CD4-positive, CD25-positive, alpha-beta regulatory T cell (primary cell): ENCODE measurements around the gene IL17RA. TPM values are rescaled to one million over a fixed set of nuclear protein-coding genes. Genes with fewer than 3 reads are reported as not detected.

Experiments used
- ATAC-seq, 2 donors: fragments of 150-1000 bp; cut with Tn5 transposase; one replicate each; pipeline ENCODE4 v1.10.0; 2021; ENCODE audit warnings: low read depth in 2 of 2, moderate number of reproducible peaks in 2 of 2, moderate library complexity in 1 of 2
- DNase-seq, 3 donors: peaks; one replicate each; pipeline versions ENCODE4 v3.0.0 to v3.0.0-alpha.2; 2012 to 2022; ENCODE audit warnings: mixed read lengths in 1 of 3
- H3K27ac ChIP-seq: one replicate; pipeline ENCODE4 v1.7.0; 2013; ENCODE audit warnings: mild to moderate bottlenecking, low read length; ENCODE audit not compliant: insufficient read depth, poor library complexity, severe bottlenecking
- H3K27me3 ChIP-seq: one replicate; pipeline ENCODE4 v1.7.0; 2013; ENCODE audit warnings: low read length; ENCODE audit not compliant: control insufficient read depth, insufficient read depth
- H3K36me3 ChIP-seq: one replicate; pipeline ENCODE4 v1.7.0; 2013; ENCODE audit warnings: mild to moderate bottlenecking, low read length, moderate library complexity; ENCODE audit not compliant: control insufficient read depth, insufficient read depth
- H3K4me1 ChIP-seq: 2 replicates; pipeline ENCODE4 v1.7.0; 2013; ENCODE audit warnings: mild to moderate bottlenecking, low read length; ENCODE audit not compliant: insufficient read depth, control insufficient read depth, poor library complexity, severe bottlenecking
- H3K4me3 ChIP-seq: one replicate; pipeline ENCODE4 v1.7.0; 2013; ENCODE audit warnings: low read depth, mild to moderate bottlenecking, low read length, moderate library complexity
- H3K9me3 ChIP-seq, 2 experiments: 1 replicate in 1 of 2; 2 replicates in 1 of 2; pipeline ENCODE4 v1.7.0; 2013; ENCODE audit warnings: low read length in 2 of 2, mild to moderate bottlenecking in 1 of 2, moderate library complexity in 1 of 2; ENCODE audit not compliant: control insufficient read depth in 2 of 2
- H3K27ac Mint-ChIP-seq, 3 donors: one replicate each; pipeline ENCODE4 v1.8.0; 2020 to 2022; ENCODE audit warnings: mild to moderate bottlenecking in 3 of 3, mixed read lengths in 3 of 3, moderate library complexity in 2 of 3
- H3K27me3 Mint-ChIP-seq: one replicate; pipeline ENCODE4 v1.8.0; 2022; ENCODE audit warnings: mild to moderate bottlenecking, mixed read lengths
- H3K36me3 Mint-ChIP-seq: one replicate; pipeline ENCODE4 v1.8.0; 2020; ENCODE audit warnings: mixed read lengths
- H3K4me1 Mint-ChIP-seq, 4 donors: one replicate each; pipeline ENCODE4 v1.8.0; 2020 to 2022; ENCODE audit warnings: mixed read lengths in 4 of 4, mild to moderate bottlenecking in 1 of 4
- H3K4me3 Mint-ChIP-seq, 4 donors: one replicate each; pipeline ENCODE4 v1.8.0; 2020 to 2022; ENCODE audit warnings: mild to moderate bottlenecking in 4 of 4, mixed read lengths in 4 of 4, moderate library complexity in 3 of 4
- H3K9me3 Mint-ChIP-seq, 7 donors: one replicate each; pipeline ENCODE4 v1.8.0; 2020 to 2022; ENCODE audit warnings: mixed read lengths in 7 of 7, mild to moderate bottlenecking in 3 of 7, moderate library complexity in 2 of 7
- polyA plus RNA-seq, 4 donors: library from polyadenylated mRNA; unstranded; fragments of 300-500 nt; fragmentation: Illumina TruSeq; gene quantifications; one replicate each; pipeline ENCODE4 v1.2.3, GENCODE V29; 2021
- total RNA-seq: library from RNA; stranded (reverse); gene quantifications from one replicate; pipeline ENCODE4 v1.2.3, GENCODE V29; 2022

The IL17RA gene
- total and polyA plus RNA-seq, 5 donors from 2014 or later, result 21.7 to 48.2 (median 27.5) TPM

- no peak overlapping the region for H3K27ac Mint-ChIP-seq
- H3K4me1 Mint-ChIP-seq, result peaks cover 5 to 38% (median 14%) of the 10 kb centered on the region in 4 donors
- DNase-seq, result no peak
Measured at GRCh38 chr22:17103351-17103750, 18.6 kb downstream of the IL17RA start.

GRCh38 chr22:17104336-17104935 lies 19.6 kb downstream of the IL17RA start:
- DNase-seq (no peak), ATAC-seq (no peak)
- Mint-ChIP-seq H3K4me1 (peaks cover 0 to 27% (median 7%) of the 10 kb centered on the region in 4 donors), H3K27me3 (no peaks in the 10 kb centered on the region), H3K27ac (peak overlapping the region in 1 of 3 donors; percentile 66), H3K4me3 (no peak overlapping the region), H3K9me3 (no peaks in the 10 kb centered on the region), H3K36me3 (peaks cover 34% of the 10 kb centered on the region)
- H3K9me3 ChIP-seq, result no peaks in the 10 kb centered on the region
- no peak overlapping the region for H3K4me3 ChIP-seq
- H3K4me1 ChIP-seq, result peaks cover 5% of the 10 kb centered on the region
- peaks cover 91% of the 10 kb centered on the region for H3K36me3 ChIP-seq
- H3K27me3 ChIP-seq, result no peaks in the 10 kb centered on the region
- H3K27ac ChIP-seq, result no peak overlapping the region

More at GRCh38 chr22:17103351-17103750, 18.6 kb downstream of the IL17RA start:
- Histone ChIP-seq H3K27me3 (no peaks in the 10 kb centered on the region), H3K4me1 (peaks cover 16% of the 10 kb centered on the region), H3K36me3 (peaks cover 91% of the 10 kb centered on the region), H3K4me3 (no peak overlapping the region), H3K27ac (no peak overlapping the region), H3K9me3 (no peaks in the 10 kb centered on the region)
- ATAC-seq, result no peak
- no peaks in the 10 kb centered on the region for H3K27me3 Mint-ChIP-seq
- peaks cover 45% of the 10 kb centered on the region for H3K36me3 Mint-ChIP-seq
- no peak overlapping the region for H3K4me3 Mint-ChIP-seq
- no peaks in the 10 kb centered on the region for H3K9me3 Mint-ChIP-seq

GRCh38 chr22:17105143-17106129 lies 20.6 kb downstream of the IL17RA start:
- Histone ChIP-seq H3K4me3 (no peak overlapping the region), H3K9me3 (no peaks in the 10 kb centered on the region), H3K27me3 (no peaks in the 10 kb centered on the region), H3K36me3 (peaks cover 87% of the 10 kb centered on the region), H3K4me1 (no peaks in the 10 kb centered on the region), H3K27ac (no peak overlapping the region)
- H3K4me1 Mint-ChIP-seq, result peaks cover 0 to 20% (median 6%) of the 10 kb centered on the region in 4 donors
- no peak for DNase-seq
- peaks cover 28% of the 10 kb centered on the region for H3K36me3 Mint-ChIP-seq
- H3K4me3 Mint-ChIP-seq, result no peak overlapping the region
- ATAC-seq, result no peak
- peak overlapping the region in 1 of 3 donors; percentile 66 for H3K27ac Mint-ChIP-seq
- H3K27me3 Mint-ChIP-seq, result no peaks in the 10 kb centered on the region
- H3K9me3 Mint-ChIP-seq, result no peaks in the 10 kb centered on the region

GRCh38 chr22:17106161-17106784 lies 21.5 kb downstream of the IL17RA start:
- Mint-ChIP-seq H3K4me3 (no peak overlapping the region), H3K36me3 (peaks cover 21% of the 10 kb centered on the region), H3K27ac (peak overlapping the region in 1 of 3 donors; percentile 76), H3K9me3 (no peaks in the 10 kb centered on the region), H3K4me1 (peaks cover 0 to 18% (median 5%) of the 10 kb centered on the region in 4 donors), H3K27me3 (no peaks in the 10 kb centered on the region)
- ATAC-seq, result no peak
- DNase-seq, result no peak
- no peak overlapping the region for H3K4me3 ChIP-seq
- H3K36me3 ChIP-seq, result peaks cover 79% of the 10 kb centered on the region
- H3K9me3 ChIP-seq, result no peaks in the 10 kb centered on the region
- H3K27ac ChIP-seq, result no peak overlapping the region
- H3K27me3 ChIP-seq, result no peaks in the 10 kb centered on the region
- H3K4me1 ChIP-seq, result no peaks in the 10 kb centered on the region

- Mint-ChIP-seq H3K4me1 (peaks cover 0 to 19% (median 7%) of the 10 kb centered on the region in 4 donors), H3K27ac (peak overlapping the region in 2 of 3 donors; percentile 68 to 76), H3K4me3 (peak overlapping the region in 1 of 4 donors; percentile 41), H3K27me3 (no peaks in the 10 kb centered on the region), H3K9me3 (no peaks in the 10 kb centered on the region), H3K36me3 (peaks cover 14% of the 10 kb centered on the region)
- Histone ChIP-seq H3K4me1 (no peaks in the 10 kb centered on the region), H3K27me3 (no peaks in the 10 kb centered on the region), H3K4me3 (no peak overlapping the region), H3K36me3 (peaks cover 72% of the 10 kb centered on the region), H3K27ac (no peak overlapping the region), H3K9me3 (no peaks in the 10 kb centered on the region)
- DNase-seq (peak in 1 of 3 donors; percentile 28), ATAC-seq (peak in 1 of 2 donors; percentile 16)
Measured at GRCh38 chr22:17106785-17107546, 22.2 kb downstream of the IL17RA start.

DNA sequence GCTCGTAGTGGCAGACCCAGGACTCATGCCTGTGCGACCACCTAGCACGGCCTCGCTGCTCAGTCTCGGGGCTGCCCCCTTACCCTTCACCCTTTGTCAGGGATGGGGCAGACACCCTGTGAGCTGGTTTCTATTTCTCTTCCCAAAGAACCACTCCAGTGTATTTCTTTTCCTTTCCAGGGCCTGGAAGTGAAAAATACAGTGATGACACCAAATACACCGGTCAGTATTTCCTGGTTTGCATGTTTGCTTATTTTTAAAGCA lies 22.7 kb downstream of the IL17RA start:
- no peak for DNase-seq
- Histone ChIP-seq H3K4me1 (no peaks in the 10 kb centered on the region), H3K27me3 (no peaks in the 10 kb centered on the region), H3K36me3 (peaks cover 67% of the 10 kb centered on the region), H3K4me3 (no peak overlapping the region), H3K27ac (no peak overlapping the region), H3K9me3 (no peaks in the 10 kb centered on the region)
- Mint-ChIP-seq H3K9me3 (no peaks in the 10 kb centered on the region), H3K4me1 (peaks cover 0 to 21% (median 6%) of the 10 kb centered on the region in 4 donors), H3K27me3 (no peaks in the 10 kb centered on the region), H3K4me3 (no peak overlapping the region), H3K27ac (peak overlapping the region in 1 of 3 donors; percentile 68), H3K36me3 (peaks cover 11% of the 10 kb centered on the region)
- no peak for ATAC-seq
